Measurements from ENCODE around the gene RGS7BP.

DNA sequence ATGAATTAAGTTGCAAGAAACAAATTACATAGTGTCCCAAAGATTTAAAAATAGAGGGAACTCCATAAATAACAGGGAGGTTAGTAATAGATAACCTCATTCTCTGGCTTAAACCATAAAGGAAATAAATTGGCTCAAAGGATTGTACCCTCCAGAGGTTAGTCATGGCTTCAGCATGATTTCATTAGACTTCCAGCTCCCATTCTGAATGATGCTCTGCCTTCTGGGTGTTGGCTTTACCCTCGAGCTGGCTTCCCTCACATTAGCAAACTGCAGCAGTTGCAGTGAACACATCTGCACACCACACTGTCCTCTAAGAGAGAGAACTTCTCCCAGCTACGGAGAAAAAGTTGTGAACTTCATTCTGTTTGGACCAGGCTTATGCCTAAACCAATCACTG is 70.4 kb downstream of the RGS7BP start:
- TF ChIP-seq, protein P1, sequence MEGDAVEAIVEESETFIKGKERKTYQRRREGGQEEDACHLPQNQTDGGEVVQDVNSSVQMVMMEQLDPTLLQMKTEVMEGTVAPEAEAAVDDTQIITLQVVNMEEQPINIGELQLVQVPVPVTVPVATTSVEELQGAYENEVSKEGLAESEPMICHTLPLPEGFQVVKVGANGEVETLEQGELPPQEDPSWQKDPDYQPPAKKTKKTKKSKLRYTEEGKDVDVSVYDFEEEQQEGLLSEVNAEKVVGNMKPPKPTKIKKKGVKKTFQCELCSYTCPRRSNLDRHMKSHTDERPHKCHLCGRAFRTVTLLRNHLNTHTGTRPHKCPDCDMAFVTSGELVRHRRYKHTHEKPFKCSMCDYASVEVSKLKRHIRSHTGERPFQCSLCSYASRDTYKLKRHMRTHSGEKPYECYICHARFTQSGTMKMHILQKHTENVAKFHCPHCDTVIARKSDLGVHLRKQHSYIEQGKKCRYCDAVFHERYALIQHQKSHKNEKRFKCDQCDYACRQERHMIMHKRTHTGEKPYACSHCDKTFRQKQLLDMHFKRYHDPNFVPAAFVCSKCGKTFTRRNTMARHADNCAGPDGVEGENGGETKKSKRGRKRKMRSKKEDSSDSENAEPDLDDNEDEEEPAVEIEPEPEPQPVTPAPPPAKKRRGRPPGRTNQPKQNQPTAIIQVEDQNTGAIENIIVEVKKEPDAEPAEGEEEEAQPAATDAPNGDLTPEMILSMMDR (conservative IDR thresholded peaks at IDR 0.05 in 1 of 2, IDR thresholded peaks at IDR 0.05 in 1 of 2; ENCODE audit: extremely low read depth in 1 of 2, insufficient read depth in 1 of 2, low read depth in 1 of 2, low read length in 2 of 2) = no peak
- TF ChIP-seq EZH2 (IDR thresholded peaks at IDR 0.05; ENCODE audit: borderline replicate concordance, low read length) = no peak

Data from mammary epithelial cell (primary cell).